AG10803 (cell line): ENCODE results near the gene RAD51D.

Experiments used
- DNase-seq: peaks from one replicate; pipeline ENCODE4 v3.0.0; 2010; ENCODE audit warnings: low read depth
- H3K4me3 ChIP-seq: 2 replicates; pipeline ENCODE4 v1.5.1; 2011; ENCODE audit warnings: mild to moderate bottlenecking, low read length, control low read depth
- CTCF ChIP-seq: conservative IDR thresholded peaks from 2 replicates; pipeline ENCODE4 v1.5.1; 2011; ENCODE audit warnings: mild to moderate bottlenecking, low read length, control low read depth, inconsistent platforms

Gene RAD51D

GRCh38 chr17:35044181-35044580 is 75.5 kb downstream of the RAD51D start:
- H3K4me3 ChIP-seq: no peak overlapping the region
- DNase-seq: no peak
- TF ChIP-seq CTCF: no peak
